GM19455 (cell line): ENCODE data around the gene UBE4B.

Experiments used
- ATAC-seq: cut with Tn5 transposase; IDR thresholded peaks from one replicate; pipeline ENCODE4 v1.9.1; 2021; ENCODE audit not compliant: unreplicated experiment

Gene UBE4B

DNA sequence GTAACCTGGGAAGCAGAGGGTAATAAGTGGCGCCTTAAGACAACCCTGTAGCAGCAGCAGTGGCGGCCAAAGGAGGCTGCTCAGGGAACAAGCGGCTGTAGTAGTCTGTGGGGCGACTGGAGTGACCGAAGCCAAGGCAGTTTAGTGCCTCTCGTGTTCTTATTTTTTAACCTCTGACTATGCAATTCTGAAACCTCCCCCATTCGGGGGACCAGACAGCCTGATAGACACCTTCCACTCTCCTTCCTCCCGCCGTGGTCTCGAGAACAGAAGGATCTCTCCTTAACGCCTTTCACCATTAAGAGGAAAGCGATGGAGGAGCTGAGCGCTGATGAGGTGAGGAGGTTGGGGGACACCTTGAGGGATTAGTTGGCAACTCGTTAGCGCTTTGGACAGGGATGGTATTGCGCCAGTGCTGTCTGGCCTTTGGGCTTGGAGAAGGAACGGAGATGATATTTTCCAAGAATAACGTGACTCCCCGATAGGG lies 644 bp downstream of the UBE4B start:
- ATAC-seq, result peak; percentile 20

DNA sequence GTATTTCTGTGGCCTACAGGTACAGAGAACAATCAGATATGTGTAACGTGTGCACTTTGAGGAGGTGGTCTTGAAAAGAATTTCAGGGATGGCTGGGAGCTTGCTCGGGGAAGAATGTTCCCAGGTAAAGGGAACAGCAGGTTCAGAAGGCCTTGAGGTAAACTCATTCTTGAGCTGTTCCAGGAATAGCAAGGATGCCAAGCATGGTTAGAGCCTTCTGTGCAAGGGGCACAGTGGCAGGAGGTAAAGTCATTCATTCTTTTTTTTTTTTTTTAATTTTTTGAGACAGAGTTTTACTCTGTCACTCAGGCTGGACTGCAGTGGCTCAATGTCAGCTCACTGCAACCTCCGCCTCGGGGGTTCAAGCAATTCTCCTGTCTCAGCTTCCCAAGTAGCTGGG lies 10.0 kb downstream of the UBE4B start:
- ATAC-seq, result no peak

DNA sequence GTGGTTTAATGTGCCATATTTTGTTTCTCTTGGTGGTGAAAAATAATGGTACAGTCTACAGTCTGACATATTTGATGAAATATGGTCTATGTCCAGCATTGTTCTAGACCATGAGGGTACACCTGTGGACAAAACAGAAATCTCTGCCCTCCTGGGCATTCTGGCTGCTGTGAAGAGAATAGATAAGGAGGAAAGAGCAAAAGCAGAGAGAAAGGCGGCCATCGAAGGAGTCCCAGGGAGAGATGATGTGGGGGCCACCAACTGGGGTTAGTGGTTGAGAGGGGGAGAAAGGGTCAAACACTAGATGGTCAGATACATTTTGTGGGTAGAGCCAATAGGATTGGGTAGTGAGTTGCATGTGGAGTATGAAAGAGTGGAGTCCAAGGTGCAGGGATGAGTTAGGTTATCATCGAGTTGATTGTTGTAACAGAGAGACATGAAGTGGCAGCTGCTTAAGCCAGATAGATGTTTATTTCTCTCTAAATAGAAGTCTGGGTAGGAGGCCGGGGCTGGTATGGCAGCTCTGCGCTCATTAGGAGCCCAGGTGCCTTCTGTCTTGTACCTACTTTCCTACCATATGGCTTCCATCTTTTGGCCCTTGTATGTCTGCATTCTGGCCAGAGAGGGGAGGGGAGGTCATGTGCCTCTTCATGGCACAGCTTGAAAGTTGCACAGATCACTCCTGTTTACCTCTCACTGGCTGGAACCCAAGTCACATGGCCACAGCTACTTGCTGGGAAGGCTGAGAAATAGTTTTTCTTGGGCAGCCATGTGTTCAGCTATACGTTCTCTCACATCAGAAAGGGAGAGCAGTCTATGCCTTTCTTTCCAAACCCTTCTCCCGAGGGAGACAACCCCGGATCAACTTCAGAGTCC lies 13.0 kb downstream of the UBE4B start:
- ATAC-seq, result no peak

DNA sequence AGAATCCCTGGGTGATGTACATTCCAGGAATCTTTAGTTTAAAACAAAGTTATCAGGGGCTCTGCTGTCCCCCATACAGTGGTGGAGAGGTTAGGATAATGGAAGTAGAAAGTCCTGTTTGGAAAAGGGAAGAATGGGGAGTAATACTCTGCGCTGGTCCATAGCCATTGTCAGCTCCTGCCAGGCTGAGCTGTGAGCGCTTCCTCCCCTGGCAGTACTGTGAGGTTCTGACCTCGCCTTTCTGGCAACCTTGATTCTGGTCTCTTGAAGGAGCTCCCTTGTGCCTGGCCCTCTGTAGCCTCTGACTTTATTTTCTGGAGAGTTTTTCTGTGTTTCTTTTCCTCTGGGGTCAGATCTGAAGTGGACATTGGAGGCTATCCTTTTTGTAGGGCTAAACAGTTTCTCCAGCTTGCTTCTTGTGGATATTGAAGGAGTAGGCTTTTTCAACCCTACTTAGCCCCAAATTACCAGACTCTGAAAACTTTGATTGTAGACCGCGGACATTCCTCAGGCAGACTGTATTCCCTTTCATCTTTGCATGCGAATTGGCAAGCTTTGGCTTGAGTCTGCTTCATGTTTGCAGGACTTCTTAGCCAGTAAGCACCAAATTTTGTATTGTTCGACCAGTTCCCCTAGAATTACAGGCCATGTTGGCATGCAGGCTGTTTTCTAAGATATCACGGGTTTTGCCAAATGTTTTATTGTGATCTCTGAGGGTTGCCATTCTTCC lies 13.8 kb downstream of the UBE4B start:
- ATAC-seq, result no peak

DNA sequence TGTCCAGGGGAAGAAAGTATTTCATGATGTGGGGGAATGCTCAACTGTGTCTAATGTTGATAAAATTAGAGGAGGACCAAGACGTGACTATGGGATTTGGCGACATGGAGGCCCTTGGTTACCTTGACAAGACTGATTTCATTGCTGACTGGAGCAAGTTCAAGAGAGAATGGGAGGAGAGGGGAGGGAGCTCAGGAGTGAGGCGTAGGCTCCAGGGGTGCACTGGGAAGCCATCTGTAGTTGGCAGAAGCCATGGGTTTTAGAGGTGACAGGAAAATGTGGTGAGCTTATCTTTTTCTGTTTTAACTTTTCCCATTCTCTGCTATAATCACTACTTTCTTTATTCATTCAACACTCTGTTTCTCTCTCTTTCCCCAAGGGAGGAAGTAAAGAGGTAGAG lies 15.8 kb downstream of the UBE4B start:
- ATAC-seq, result no peak

DNA sequence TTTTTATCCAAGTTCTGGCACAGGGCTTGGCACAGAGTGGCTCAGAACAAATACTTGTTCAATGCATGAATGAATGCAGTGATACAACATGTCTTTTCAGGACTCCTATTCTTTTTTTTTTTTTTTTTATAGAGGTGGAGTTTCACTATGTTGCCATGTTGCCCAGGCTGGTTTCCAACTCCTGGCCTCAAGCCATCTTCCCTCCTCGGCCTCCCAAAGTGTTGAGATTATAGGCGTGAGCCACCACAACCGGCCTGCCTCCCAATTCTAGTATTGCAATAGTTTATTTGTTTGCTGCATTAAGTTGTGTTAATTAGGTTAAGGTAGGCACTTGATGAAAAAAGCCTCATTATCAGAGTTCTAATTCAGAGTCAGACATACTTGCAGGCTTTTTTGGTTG lies 17.9 kb downstream of the UBE4B start:
- ATAC-seq, result no peak

DNA sequence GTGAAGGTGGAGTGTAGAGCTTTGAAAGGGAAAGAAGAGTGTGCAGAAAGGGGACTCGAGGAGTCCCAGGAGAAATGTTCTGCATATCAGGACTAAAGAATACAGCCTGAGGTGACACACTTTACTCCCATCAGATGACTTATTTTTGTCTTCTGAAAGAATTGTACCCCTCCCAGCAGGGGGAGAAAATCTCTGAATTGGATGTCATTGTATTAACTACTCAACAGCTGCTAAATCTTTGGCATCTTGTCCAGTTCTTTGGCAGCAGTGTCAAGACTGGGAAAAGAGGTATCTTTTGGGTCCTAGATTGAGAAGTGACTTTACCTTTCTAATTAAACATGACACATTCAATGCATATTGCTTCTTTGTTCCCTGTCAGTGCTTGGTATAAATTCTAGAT lies 18.9 kb downstream of the UBE4B start:
- no peak for ATAC-seq

DNA sequence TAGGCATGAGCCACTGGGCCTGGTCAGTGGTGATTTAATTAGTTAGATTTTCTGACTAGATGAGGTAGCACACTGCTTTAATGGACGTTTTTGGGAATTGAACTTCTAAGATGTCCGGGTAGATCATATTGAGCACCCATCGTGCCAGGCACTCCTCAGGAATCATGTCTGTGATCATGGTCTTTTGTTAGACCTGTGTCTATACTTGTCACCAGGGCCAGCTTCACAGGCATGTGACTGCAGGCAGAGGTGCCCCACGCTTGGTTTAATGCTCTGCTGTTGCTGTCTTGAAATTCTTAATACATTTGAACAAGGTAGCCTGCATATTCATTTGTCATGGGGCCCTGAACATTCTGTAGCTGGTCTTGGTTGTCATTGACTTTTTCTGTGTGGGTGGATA lies 19.6 kb downstream of the UBE4B start:
- ATAC-seq, result no peak

DNA sequence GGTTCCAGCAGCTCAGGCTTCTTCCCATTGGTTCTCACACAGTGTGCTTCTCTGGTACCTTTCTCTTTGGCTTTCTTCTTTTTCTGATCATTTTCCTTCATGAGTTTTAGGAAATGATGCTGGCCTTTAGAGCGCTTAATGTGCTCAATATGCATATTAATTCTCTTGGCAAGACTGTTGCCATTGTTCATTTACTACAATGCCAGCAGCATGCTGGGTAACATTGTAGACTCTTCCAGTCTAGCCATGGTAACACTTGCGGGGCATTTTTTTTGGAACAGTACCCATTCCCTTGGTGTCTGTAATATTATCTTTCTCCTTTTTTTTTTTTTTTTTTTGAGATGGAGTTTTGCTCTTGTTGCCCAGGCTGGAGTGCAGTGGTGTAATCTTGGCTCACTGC lies 21.7 kb downstream of the UBE4B start:
- ATAC-seq, result no peak

DNA sequence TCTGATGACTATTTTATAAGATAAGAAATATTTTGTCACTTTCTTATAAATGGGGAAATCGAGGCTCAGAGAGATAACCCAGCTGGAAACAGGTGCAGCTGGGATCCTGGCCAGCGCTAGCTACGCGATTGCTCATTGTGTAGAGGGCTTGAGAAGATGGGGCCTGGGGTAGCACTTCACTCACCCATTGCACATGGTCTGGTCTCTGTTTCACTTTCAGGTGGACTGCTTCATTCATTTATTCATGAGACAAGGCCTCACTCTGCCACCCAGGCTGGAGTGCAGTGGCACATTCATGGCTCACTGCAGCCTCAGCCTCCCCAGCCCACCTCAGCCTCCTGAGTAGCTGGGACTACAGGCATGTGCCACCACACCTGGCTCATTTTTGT lies 23.8 kb downstream of the UBE4B start:
- ATAC-seq, result no peak

DNA sequence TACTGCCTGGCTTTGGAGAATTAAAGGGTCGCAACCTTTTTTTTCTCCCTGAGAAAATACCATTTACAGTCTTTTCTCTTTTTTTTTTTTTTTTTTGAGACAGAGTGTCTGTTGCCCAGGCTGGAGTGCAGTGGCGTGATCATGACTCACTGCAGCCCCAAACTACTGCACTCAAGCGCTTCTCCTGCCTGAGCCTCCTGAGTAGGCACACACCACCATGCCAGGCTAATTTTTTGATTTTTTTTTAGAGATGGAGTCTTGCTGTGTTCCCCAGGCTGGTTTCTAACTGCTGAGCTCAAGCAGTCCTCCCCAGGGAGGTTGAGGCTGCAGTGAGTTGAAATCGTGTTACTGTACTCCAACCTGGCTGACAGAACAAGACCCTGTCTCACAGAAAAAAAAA lies 24.6 kb downstream of the UBE4B start:
- no peak for ATAC-seq

DNA sequence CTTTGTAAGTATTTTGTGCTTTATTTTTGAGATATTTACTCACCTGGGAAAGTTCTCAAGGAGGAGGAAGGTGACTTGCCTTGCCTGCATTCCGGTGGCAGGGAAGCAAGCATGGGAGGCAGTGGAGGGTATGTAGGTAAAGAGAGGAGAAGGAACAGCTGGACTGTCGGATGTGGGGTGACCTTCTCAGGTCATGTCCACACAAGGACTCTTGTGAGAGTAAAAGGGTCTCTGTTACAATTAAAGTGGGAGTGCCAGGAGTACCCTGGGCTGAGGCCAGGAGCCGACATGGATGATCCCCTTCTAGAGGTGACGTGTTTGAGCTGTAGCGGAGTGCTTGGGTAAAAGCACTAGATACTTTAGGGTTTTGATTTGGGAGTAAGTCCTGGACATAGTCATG lies 25.0 kb downstream of the UBE4B start:
- ATAC-seq, result no peak

DNA sequence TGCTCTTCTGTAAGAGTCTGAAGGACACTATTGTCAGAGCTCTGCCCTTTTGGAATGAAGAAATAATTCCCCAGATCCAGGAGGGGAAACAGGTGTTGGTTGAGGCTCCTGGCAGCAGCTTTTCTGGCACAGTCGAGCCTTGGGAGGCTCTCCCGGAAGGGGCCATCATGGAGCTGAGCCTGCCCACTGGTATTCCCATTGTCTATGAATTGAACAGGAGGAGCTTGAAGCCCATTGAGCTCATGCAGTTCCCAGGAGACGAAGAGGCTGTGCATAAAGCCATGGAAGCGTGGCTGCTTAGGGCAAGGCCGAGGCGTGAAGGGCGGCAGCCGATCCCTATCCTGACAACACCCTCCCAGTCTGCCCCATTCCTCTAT lies 26.6 kb downstream of the UBE4B start:
- no peak for ATAC-seq

DNA sequence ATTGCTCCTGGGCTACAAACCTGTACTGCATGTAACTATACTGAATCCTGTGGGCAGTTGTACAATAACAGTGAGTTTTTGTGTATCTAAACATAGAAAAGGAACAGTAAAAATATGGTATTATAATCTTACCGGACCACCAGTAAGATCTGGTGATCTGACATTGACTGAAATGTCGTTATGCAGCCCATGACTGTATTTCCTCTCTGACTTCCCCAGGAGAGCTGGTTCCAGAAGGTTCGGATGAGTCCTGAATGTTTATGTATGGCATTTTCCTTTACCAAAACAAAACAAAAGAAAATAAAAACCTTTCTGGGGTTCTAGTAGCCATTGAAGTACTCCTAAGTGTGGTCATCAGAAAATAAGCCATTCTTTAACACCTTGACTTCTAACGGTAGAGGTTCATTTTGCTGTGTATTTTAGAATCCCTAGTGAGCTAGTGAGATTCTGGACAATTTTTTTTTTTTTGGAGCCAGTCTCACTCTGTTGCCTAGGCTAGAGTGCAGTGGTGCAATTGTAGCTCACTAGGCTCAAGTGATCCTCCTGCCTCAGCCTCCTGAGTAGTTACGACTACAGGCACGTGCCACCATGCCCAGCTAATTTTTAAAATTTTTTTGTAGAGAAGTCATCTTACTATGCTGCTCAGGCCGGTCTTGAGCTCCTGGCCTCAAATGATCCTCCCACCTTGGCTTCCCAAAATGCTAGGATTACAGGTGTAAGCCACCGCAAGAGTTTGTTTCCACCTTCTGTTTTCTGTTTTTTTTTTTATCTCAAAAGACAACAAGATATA lies 27.7 kb downstream of the UBE4B start:
- no peak for ATAC-seq

DNA sequence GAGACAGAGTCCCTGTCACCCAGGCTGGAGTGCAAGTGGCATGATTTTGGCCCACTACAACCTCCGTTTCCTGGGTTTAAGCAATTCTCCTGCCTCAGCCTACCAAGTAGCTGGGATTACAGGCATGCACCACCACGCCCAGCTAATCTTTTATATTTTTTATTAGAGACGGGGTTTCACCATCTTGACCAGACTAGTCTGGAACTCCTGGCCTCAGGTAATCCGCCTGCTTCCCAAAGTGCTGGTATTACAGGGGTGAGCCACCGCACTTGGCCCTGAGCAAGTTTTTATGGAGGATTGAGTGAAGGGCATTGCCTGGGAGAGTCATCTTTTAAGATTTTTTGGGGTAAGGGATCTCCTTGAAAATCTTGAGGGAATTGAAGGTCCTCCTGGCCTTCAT lies 28.5 kb downstream of the UBE4B start:
- ATAC-seq, result no peak

DNA sequence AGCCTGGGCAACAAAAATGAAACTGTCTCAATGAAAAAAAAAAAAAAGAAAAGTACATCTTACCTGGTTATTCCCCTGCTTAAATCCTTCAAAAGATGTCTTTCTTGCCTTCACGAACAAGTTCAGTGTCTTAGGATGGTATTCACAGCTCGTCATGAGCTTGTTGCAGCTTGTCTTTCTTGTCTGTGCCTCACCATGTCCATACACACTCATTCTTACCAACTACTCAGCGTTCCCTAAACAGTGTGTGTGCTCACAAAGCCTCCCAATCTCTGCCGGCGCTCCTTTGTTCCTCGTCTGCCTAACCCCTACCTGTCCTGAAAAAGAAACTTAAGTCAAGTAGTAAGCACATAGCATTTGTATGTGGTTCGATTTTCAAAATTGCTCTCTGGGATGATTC lies 31.1 kb downstream of the UBE4B start:
- ATAC-seq, result no peak

DNA sequence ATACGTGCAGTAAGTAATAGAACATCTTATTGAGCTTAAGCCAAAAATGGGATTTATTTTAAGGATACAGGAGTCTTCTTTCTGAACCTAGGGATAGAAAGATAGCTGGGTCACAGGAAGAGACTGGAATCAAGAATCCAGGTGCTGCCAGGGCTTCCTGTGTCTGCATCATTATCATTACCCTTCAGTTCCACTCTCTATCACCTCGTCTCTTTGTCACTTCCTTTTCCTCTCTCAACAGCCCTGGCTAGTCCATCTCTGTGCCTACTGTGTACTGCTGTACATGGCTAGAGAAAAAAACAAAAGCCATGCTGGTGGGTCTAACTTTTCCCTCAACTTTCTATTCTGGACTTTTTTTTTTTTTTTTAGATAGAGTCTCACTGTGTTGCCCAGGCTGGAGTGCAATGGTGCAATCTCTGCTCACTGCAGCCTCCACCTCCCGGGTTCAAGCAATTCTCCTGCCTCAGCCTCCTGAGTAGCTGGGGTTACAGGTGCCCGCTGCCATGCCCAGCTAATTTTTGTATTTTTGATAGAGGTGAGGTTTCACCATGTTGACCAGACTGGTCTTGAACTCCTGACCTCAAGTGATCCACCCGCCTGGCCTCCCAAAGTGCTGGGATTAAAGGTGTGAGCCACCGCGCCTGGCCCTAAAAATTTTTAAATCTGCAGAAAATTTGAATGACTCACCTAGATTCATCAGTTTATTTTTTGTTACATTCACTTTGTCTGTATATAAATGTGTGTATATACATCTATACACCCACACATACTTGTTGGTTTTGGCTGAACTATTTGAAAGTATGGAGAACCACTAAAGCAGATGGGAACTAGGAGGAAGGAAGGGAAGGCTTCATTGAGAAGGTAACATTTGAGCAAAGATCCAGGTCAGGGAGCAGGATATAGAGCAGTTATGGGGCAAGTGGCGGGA lies 31.9 kb downstream of the UBE4B start:
- no peak for ATAC-seq

DNA sequence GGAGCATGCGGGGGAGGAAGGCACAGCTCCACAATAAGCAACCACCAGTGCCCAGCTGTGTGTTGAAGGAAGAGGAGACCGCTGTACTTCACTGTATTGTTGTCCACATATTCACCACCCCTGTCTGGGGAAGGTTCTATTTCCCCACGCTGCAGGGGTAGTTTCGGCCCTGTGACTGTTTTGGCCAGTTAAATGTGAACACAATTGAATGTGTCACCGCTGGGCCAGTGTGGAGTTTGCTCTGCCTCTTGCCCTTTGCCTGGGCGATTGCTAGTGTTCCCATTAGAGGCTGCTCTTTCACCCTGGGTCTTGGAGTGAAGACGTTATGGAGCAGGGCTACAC lies 32.6 kb downstream of the UBE4B start:
- no peak for ATAC-seq

DNA sequence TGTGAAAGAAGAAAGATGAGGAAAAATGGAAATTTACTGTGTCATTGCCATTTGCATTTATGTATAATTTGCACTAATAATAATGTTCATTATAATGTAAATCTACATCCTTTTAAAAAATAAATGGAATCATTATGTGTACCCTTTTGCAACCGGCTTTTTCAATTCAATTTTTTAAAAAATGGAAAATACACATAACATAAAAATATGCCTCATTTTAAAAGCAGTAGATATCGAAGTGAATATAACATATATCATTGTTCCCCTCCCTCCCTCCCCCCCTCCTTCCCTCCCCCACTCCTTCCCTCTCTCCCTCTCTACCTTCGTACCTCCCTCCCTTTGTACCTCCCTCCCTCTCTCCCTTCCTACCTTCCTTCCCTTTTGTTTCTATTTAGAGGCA lies 33.0 kb downstream of the UBE4B start:
- ATAC-seq, result no peak

DNA sequence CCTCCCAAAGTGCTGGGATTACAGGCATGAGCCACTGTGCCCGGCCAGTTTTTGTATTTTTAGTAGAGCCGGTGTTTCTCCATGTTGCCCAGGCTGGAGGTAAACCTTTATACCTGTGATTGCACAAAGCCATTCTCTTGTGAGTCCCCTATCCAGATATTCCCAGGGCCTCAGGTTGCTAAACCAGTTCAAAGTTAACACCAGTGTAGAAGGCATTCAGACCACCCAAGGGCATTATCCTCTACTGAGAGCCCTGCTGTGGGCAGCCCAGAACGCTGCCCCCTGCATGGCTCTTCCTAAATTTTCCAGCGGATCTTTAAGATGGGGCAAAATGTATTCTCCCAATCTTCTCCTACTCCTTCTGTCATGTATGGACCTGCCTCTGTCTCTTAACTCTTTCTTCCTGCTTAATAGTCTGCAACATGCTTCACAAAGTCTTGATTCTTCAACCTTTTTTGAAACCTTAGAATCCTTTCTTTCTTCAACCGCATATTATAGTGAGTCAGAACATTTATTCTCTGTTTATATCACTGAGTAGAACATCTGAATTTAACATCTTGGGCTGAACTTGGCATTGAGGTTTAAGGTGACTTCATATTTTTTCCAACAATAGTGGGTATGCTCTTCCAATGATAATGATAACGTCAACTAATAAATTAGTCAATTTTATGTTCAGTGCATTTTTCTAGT lies 36.0 kb downstream of the UBE4B start:
- ATAC-seq, result no peak
